Measurements from ENCODE around the gene SLF1. TPM values are rescaled to one million over a fixed set of nuclear protein-coding genes. Genes with fewer than 3 reads are reported as not detected.

Gene SLF1
- total and polyA plus RNA-seq, 9 of the 15 experiments (the other 6 are each of a cell fraction or from before 2014, with no cell fraction given): 9.8 to 31.1 (median 16.3) TPM

GRCh38 chr5:94618493-94619328, at the start of gene SLF1, which contains the start of gene KIAA0825 (continued):
- TF ChIP-seq HOXB6 (CRISPR knock-in tag; IDR thresholded peaks at IDR 0.05; ENCODE audit: borderline replicate concordance) (no peak), NCOA2 (IDR thresholded peaks at IDR 0.05; ENCODE audit: partially characterized antibody in 2 of 2) (no peak), MEF2A (IDR thresholded peaks at IDR 0.05; ENCODE audit: control insufficient read depth, low read depth, low read length) (no peak), ARNT (IDR thresholded peaks at IDR 0.05) (no peak), YBX1 (IDR thresholded peaks at IDR 0.05) (no peak), SRSF1 (IDR thresholded peaks at IDR 0.05; ENCODE audit: low read depth, low read length) (no peak), SLC30A9 (CRISPR knock-in tag; IDR thresholded peaks at IDR 0.05) (no peak), PRPF4 (IDR thresholded peaks at IDR 0.05; ENCODE audit: insufficient read depth, low read depth, low read length, poor library complexity, severe bottlenecking) (no peak), MBD2 (IDR thresholded peaks at IDR 0.05; ENCODE audit: borderline replicate concordance, low read depth) (peak; percentile 16; the same call in 1 of the 2 replicates), GABPB1 (CRISPR knock-in tag; IDR thresholded peaks at IDR 0.05) (peak; percentile 96), SRF (CRISPR knock-in tag; IDR thresholded peaks at IDR 0.05) (no peak; a peak in 1 of 4 replicates), CHD1 (IDR thresholded peaks at IDR 0.05; ENCODE audit: low read length) (no peak), ZSCAN29 (IDR thresholded peaks at IDR 0.05) (no peak), PTTG1 (tag; IDR thresholded peaks at IDR 0.05; ENCODE audit: low read depth) (no peak), ZNF23 (CRISPR knock-in tag; IDR thresholded peaks at IDR 0.05) (no peak)
- TF ChIP-seq, protein P1, sequence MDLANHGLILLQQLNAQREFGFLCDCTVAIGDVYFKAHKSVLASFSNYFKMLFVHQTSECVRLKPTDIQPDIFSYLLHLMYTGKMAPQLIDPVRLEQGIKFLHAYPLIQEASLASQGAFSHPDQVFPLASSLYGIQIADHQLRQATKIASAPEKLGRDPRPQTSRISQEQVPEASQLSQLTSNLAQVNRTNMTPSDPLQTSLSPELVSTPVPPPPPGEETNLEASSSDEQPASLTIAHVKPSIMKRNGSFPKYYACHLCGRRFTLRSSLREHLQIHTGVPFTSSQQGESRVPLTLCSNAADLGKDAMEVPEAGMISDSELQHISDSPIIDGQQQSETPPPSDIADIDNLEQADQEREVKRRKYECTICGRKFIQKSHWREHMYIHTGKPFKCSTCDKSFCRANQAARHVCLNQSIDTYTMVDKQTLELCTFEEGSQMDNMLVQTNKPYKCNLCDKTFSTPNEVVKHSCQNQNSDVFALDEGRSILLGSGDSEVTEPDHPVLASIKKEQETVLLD (IDR thresholded peaks at IDR 0.05): no peak
- TF ChIP-seq, protein P2, sequence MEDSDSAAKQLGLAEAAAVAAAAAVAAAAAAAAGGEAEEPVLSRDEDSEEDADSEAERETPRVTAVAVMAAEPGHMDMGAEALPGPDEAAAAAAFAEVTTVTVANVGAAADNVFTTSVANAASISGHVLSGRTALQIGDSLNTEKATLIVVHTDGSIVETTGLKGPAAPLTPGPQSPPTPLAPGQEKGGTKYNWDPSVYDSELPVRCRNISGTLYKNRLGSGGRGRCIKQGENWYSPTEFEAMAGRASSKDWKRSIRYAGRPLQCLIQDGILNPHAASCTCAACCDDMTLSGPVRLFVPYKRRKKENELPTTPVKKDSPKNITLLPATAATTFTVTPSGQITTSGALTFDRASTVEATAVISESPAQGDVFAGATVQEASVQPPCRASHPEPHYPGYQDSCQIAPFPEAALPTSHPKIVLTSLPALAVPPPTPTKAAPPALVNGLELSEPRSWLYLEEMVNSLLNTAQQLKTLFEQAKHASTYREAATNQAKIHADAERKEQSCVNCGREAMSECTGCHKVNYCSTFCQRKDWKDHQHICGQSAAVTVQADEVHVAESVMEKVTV (CRISPR knock-in tag; IDR thresholded peaks at IDR 0.05): no peak
- TF ChIP-seq, protein P3, sequence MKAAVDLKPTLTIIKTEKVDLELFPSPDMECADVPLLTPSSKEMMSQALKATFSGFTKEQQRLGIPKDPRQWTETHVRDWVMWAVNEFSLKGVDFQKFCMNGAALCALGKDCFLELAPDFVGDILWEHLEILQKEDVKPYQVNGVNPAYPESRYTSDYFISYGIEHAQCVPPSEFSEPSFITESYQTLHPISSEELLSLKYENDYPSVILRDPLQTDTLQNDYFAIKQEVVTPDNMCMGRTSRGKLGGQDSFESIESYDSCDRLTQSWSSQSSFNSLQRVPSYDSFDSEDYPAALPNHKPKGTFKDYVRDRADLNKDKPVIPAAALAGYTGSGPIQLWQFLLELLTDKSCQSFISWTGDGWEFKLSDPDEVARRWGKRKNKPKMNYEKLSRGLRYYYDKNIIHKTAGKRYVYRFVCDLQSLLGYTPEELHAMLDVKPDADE (conservative IDR thresholded peaks at IDR 0.05; ENCODE audit: control insufficient read depth, low read depth, low read length): peak; percentile 73
- TF ChIP-seq, protein P4, sequence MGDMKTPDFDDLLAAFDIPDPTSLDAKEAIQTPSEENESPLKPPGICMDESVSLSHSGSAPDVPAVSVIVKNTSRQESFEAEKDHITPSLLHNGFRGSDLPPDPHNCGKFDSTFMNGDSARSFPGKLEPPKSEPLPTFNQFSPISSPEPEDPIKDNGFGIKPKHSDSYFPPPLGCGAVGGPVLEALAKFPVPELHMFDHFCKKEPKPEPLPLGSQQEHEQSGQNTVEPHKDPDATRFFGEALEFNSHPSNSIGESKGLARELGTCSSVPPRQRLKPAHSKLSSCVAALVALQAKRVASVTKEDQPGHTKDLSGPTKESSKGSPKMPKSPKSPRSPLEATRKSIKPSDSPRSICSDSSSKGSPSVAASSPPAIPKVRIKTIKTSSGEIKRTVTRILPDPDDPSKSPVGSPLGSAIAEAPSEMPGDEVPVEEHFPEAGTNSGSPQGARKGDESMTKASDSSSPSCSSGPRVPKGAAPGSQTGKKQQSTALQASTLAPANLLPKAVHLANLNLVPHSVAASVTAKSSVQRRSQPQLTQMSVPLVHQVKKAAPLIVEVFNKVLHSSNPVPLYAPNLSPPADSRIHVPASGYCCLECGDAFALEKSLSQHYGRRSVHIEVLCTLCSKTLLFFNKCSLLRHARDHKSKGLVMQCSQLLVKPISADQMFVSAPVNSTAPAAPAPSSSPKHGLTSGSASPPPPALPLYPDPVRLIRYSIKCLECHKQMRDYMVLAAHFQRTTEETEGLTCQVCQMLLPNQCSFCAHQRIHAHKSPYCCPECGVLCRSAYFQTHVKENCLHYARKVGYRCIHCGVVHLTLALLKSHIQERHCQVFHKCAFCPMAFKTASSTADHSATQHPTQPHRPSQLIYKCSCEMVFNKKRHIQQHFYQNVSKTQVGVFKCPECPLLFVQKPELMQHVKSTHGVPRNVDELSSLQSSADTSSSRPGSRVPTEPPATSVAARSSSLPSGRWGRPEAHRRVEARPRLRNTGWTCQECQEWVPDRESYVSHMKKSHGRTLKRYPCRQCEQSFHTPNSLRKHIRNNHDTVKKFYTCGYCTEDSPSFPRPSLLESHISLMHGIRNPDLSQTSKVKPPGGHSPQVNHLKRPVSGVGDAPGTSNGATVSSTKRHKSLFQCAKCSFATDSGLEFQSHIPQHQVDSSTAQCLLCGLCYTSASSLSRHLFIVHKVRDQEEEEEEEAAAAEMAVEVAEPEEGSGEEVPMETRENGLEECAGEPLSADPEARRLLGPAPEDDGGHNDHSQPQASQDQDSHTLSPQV (IDR thresholded peaks at IDR 0.05): no peak

Data from K562 (cell line).